ENCODE data around the gene IFI6. TPM values are rescaled to one million over a fixed set of nuclear protein-coding genes. Genes with fewer than 3 reads are reported as not detected.

IFI6 gene
- total and polyA plus RNA-seq, 2 of the 8 experiments (the other 6 are each of a cell fraction or from before 2014, with no cell fraction given): 6.1 to 13.2 TPM

GRCh38 chr1:27662261-27662660 lies 9.7 kb downstream of the IFI6 start:
- Histone ChIP-seq H3K4me1 (replicated peaks in 1 of 4; ENCODE audit: control insufficient read depth in 3 of 4, insufficient read depth in 4 of 4, low read length in 3 of 4) (peaks cover 4 to 20% (median 13%) of the 10 kb centered on the region in 4 experiments; a peak in 6 of 7 replicates), H2BK5ac (ENCODE audit: low read depth, low read length) (0 out of 2 replicates have a peak overlapping the region, but pooled peaks have one; percentile 52), H4K5ac (ENCODE audit: insufficient read length, low read depth, low read length) (no peak overlapping the region), H3K9ac (replicated peaks in 1 of 4; ENCODE audit: extremely low read depth in 1 of 4, low read depth in 3 of 4, low read length in 3 of 4) (no peak overlapping the region), H2BK120ac (replicated peaks; ENCODE audit: low read depth, low read length) (peak overlapping the region; percentile 14), H3K18ac (ENCODE audit: extremely low read depth, low read length) (peak overlapping the region; percentile 72; the same call in 1 of the 2 replicates), H2BK20ac (ENCODE audit: low read length) (no peak overlapping the region), H3K79me2 (ENCODE audit: control insufficient read depth in 1 of 2, insufficient read depth in 2 of 2, low read length in 2 of 2) (no peaks in the 10 kb centered on the region), H4K20me1 (replicated peaks in 1 of 2; ENCODE audit: control insufficient read depth in 1 of 2, insufficient read depth in 2 of 2, low read length in 2 of 2) (no peaks in the 10 kb centered on the region), H3K14ac (ENCODE audit: insufficient read length) (no peak overlapping the region), H3K4ac (replicated peaks; ENCODE audit: insufficient read length, low read depth, low read length) (no peak overlapping the region), H3K9me3 (ENCODE audit: insufficient read depth in 2 of 2, low read depth in 1 of 2, low read length in 1 of 2) (no peaks in the 10 kb centered on the region), H4K91ac (replicated peaks; ENCODE audit: insufficient read length, low read length) (no peak overlapping the region), H3K27ac (ENCODE audit: low read depth, low read length) (no peak overlapping the region), H2AK5ac (ENCODE audit: low read depth, low read length) (no peak overlapping the region), H3K36me3 (ENCODE audit: control insufficient read depth in 2 of 4, insufficient read depth in 4 of 4, low read length in 3 of 4) (no peaks in the 10 kb centered on the region), H3K4me2 (ENCODE audit: insufficient read depth in 1 of 2, low read depth in 2 of 2, low read length in 2 of 2) (no peak overlapping the region), H3K27me3 (replicated peaks in 1 of 4; ENCODE audit: control insufficient read depth in 3 of 4, extremely low read depth in 1 of 4, insufficient read depth in 3 of 4, low read length in 3 of 4) (peaks cover 0 to 2% (median 0%) of the 10 kb centered on the region in 4 experiments; a peak in 2 of 7 replicates), H2BK12ac (ENCODE audit: low read depth, low read length) (peak overlapping the region; percentile 64; the same call in 1 of the 2 replicates), H3K79me1 (ENCODE audit: low read depth, low read length) (no peaks in the 10 kb centered on the region), H3K23ac (ENCODE audit: insufficient read length) (no peak overlapping the region), H3K56ac (replicated peaks; ENCODE audit: insufficient read length, low read depth, low read length) (no peak overlapping the region), H4K8ac (ENCODE audit: extremely low read depth, insufficient read depth, low read length) (no peak overlapping the region), H3K23me2 (ENCODE audit: low read depth, low read length) (peaks cover 4% of the 10 kb centered on the region; the same call in 1 of the 2 replicates), H2AFZ (ENCODE audit: low read length) (peak overlapping the region; percentile 78), H3K4me3 (ENCODE audit: extremely low read depth in 1 of 4, insufficient read depth in 2 of 4, low read depth in 3 of 4, low read length in 4 of 4) (no peak overlapping the region), H2BK15ac (ENCODE audit: low read length) (peak overlapping the region; percentile 75; the same call in 1 of the 2 replicates)
- ChIA-PET CTCF (ENCODE audit: partially characterized antibody) (interaction anchor here (0.6 to 13.1 kb wide), 30 partner anchors 12 to 1023 kb away, joined by 3 to 472 read pairs (median 4); partner anchors contain the start of gene AHDC1), POLR2A (ENCODE audit: partially characterized antibody) (interaction anchor here (0.8 to 1.9 kb wide), 2 partner anchors 47 to 56 kb away, joined by 3 to 5 read pairs; no protein-coding TSS in a partner anchor)
- DNase-seq (ENCODE audit: low read depth in 1 of 2, low spot score in 2 of 2) (no peak), FAIRE-seq (no peak)
- 87% methylated on average over 3 of the region's 5 CpGs; no CpG with 5 or more reads in 1 of the 2 experiments for WGBS, 2 experiments (ENCODE audit: extremely low coverage in 1 of 2, insufficient coverage in 1 of 2, insufficient read length in 1 of 2, insufficient replicate concordance in 2 of 2, low coverage in 1 of 2, low lambda C conversion rate in 2 of 2, missing lambda C conversion rate in 1 of 2)
- TF ChIP-seq SP1 (IDR thresholded peaks at IDR 0.05; ENCODE audit: low read depth, low read length) (no peak), ASH2L (IDR thresholded peaks at IDR 0.05; ENCODE audit: low read length) (no peak), CHD1 (IDR thresholded peaks at IDR 0.05; ENCODE audit: low read depth, low read length) (no peak), TCF12 (IDR thresholded peaks at IDR 0.05; ENCODE audit: low read depth, low read length) (no peak), TBP (IDR thresholded peaks at IDR 0.05; ENCODE audit: low read depth, low read length) (no peak), RBBP5 (IDR thresholded peaks at IDR 0.05; ENCODE audit: borderline replicate concordance, low read depth, low read length) (no peak), TAF1 (IDR thresholded peaks at IDR 0.05; ENCODE audit: low read depth, low read length) (no peak), ZNF274 (IDR thresholded peaks at IDR 0.05; ENCODE audit: borderline replicate concordance, extremely low read depth, low read length) (no peak), RFX5 (IDR thresholded peaks at IDR 0.05; ENCODE audit: borderline replicate concordance, low read depth, low read length) (no peak), POLR2AphosphoS5 (IDR thresholded peaks at IDR 0.05; ENCODE audit: low read depth, low read length) (no peak), HDAC2 (IDR thresholded peaks at IDR 0.05; ENCODE audit: borderline replicate concordance in 1 of 2, low read depth in 2 of 2, low read length in 2 of 2) (no peak), SAP30 (IDR thresholded peaks at IDR 0.05; ENCODE audit: insufficient read depth, insufficient replicate concordance, low read length) (no peak), USF2 (IDR thresholded peaks at IDR 0.05; ENCODE audit: low read length) (no peak)

Measured in H1 (cell line).